ENCODE results near the gene BCL7B. TPM values are rescaled to one million over a fixed set of nuclear protein-coding genes. Genes with fewer than 3 reads are reported as not detected.

Gene BCL7B
- total and polyA plus RNA-seq, 2 of the 13 experiments (the other 11 are each of a cell fraction or from before 2014, with no cell fraction given) = 24.3 to 38.2 TPM

DNA sequence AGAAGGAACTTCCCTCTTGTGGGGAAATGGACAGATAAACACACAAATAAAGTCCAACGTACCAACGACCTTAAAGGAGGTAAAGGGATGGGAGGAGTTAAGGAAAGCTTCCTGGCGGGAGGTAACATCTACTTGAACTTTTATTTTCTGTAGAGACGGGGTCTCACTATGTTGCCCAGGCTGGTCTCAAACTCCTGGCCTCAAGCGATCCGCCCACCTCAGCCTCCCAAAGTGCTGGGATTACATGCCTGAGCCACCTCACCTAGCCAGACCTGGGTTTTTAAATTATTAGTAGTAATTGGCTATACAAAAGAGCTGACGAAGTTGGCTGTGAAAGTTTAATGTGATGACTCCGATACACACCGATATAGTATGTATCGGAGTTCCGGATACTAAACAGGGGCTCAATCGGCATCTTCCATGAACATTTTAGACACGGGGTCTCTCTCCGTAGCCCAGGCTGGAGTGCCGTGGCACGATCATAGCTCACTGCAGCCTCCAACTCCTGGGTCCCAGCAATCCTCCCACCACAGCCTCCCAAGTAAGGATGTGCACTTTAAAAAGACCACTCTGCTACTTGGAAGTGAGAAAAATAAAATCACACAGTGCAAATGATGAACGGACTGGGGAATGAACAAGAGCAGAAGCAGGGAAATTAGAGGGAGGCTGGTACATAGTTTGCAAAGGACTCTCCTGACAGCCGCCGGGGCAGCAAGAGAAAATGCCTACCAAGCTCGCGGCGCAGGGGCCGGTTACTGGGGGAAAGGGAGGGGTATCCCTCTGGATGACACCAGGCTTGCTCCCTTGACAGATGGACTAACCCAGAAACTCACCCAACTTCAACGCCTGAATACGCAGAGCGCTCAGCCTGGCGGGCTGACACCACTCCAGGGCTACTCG lies 1.0 kb downstream of the BCL7B start (continued):
- no peak for TF ChIP-seq ZNF558 (CRISPR knock-in tag; IDR thresholded peaks at IDR 0.05; ENCODE audit: borderline replicate concordance)
- TF ChIP-seq, protein P1, sequence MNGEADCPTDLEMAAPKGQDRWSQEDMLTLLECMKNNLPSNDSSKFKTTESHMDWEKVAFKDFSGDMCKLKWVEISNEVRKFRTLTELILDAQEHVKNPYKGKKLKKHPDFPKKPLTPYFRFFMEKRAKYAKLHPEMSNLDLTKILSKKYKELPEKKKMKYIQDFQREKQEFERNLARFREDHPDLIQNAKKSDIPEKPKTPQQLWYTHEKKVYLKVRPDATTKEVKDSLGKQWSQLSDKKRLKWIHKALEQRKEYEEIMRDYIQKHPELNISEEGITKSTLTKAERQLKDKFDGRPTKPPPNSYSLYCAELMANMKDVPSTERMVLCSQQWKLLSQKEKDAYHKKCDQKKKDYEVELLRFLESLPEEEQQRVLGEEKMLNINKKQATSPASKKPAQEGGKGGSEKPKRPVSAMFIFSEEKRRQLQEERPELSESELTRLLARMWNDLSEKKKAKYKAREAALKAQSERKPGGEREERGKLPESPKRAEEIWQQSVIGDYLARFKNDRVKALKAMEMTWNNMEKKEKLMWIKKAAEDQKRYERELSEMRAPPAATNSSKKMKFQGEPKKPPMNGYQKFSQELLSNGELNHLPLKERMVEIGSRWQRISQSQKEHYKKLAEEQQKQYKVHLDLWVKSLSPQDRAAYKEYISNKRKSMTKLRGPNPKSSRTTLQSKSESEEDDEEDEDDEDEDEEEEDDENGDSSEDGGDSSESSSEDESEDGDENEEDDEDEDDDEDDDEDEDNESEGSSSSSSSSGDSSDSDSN (CRISPR knock-in tag; IDR thresholded peaks at IDR 0.05) = no peak
- TF ChIP-seq EEA1 (CRISPR knock-in tag; IDR thresholded peaks at IDR 0.05; ENCODE audit: borderline replicate concordance) = no peak
- TF ChIP-seq ZSCAN30 (CRISPR knock-in tag; IDR thresholded peaks at IDR 0.05) = no peak
- TF ChIP-seq TBP (CRISPR knock-in tag; IDR thresholded peaks at IDR 0.05) = no peak
- TF ChIP-seq ZNF891 (CRISPR knock-in tag; IDR thresholded peaks at IDR 0.05) = no peak
- no peak for TF ChIP-seq ZNF800 (CRISPR knock-in tag; IDR thresholded peaks at IDR 0.05)
- TF ChIP-seq, protein P2, sequence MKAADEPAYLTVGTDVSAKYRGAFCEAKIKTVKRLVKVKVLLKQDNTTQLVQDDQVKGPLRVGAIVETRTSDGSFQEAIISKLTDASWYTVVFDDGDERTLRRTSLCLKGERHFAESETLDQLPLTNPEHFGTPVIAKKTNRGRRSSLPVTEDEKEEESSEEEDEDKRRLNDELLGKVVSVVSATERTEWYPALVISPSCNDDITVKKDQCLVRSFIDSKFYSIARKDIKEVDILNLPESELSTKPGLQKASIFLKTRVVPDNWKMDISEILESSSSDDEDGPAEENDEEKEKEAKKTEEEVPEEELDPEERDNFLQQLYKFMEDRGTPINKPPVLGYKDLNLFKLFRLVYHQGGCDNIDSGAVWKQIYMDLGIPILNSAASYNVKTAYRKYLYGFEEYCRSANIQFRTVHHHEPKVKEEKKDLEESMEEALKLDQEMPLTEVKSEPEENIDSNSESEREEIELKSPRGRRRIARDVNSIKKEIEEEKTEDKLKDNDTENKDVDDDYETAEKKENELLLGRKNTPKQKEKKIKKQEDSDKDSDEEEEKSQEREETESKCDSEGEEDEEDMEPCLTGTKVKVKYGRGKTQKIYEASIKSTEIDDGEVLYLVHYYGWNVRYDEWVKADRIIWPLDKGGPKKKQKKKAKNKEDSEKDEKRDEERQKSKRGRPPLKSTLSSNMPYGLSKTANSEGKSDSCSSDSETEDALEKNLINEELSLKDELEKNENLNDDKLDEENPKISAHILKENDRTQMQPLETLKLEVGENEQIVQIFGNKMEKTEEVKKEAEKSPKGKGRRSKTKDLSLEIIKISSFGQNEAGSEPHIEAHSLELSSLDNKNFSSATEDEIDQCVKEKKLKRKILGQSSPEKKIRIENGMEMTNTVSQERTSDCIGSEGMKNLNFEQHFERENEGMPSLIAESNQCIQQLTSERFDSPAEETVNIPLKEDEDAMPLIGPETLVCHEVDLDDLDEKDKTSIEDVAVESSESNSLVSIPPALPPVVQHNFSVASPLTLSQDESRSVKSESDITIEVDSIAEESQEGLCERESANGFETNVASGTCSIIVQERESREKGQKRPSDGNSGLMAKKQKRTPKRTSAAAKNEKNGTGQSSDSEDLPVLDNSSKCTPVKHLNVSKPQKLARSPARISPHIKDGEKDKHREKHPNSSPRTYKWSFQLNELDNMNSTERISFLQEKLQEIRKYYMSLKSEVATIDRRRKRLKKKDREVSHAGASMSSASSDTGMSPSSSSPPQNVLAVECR (CRISPR knock-in tag; IDR thresholded peaks at IDR 0.05; ENCODE audit: borderline replicate concordance) = peak; percentile 74; the same call in 1 of the 2 replicates
- TF ChIP-seq, protein P3, sequence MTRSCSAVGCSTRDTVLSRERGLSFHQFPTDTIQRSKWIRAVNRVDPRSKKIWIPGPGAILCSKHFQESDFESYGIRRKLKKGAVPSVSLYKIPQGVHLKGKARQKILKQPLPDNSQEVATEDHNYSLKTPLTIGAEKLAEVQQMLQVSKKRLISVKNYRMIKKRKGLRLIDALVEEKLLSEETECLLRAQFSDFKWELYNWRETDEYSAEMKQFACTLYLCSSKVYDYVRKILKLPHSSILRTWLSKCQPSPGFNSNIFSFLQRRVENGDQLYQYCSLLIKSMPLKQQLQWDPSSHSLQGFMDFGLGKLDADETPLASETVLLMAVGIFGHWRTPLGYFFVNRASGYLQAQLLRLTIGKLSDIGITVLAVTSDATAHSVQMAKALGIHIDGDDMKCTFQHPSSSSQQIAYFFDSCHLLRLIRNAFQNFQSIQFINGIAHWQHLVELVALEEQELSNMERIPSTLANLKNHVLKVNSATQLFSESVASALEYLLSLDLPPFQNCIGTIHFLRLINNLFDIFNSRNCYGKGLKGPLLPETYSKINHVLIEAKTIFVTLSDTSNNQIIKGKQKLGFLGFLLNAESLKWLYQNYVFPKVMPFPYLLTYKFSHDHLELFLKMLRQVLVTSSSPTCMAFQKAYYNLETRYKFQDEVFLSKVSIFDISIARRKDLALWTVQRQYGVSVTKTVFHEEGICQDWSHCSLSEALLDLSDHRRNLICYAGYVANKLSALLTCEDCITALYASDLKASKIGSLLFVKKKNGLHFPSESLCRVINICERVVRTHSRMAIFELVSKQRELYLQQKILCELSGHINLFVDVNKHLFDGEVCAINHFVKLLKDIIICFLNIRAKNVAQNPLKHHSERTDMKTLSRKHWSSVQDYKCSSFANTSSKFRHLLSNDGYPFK (CRISPR knock-in tag; IDR thresholded peaks at IDR 0.05; ENCODE audit: borderline replicate concordance) = no peak
- no peak for TF ChIP-seq PATZ1 (CRISPR knock-in tag; IDR thresholded peaks at IDR 0.05)
- no peak for TF ChIP-seq TRIM22 (IDR thresholded peaks at IDR 0.05)
- no peak for TF ChIP-seq RNF2 (conservative IDR thresholded peaks at IDR 0.05; ENCODE audit: low read depth)
